Endothelial cell of umbilical vein (primary cell): ENCODE results near the gene SEC63.

ENCODE experiments used
- EZH2 ChIP-seq: IDR thresholded peaks from 2 replicates; pipeline ENCODE4 v1.6.1; 2012; ENCODE audit warnings: borderline replicate concordance, low read depth, mild to moderate bottlenecking, moderate library complexity, low read length, inconsistent platforms; ENCODE audit not compliant: severe bottlenecking
- MYC ChIP-seq: IDR thresholded peaks from one replicate; pipeline ENCODE4 v1.6.1; 2011; ENCODE audit warnings: mild to moderate bottlenecking, low read depth, low read length
- POLR2A ChIP-seq: IDR thresholded peaks from 2 replicates; pipeline ENCODE4 v1.6.1; 2012; ENCODE audit warnings: low read depth, mild to moderate bottlenecking, control low read depth, low read length
- POLR2AphosphoS5 ChIP-seq: IDR thresholded peaks from 2 replicates; pipeline ENCODE4 v1.6.1; 2012; ENCODE audit warnings: low read depth, mild to moderate bottlenecking, control low read depth, low read length, moderate library complexity; ENCODE audit not compliant: insufficient read depth
- TF ChIP-seq, protein P1 (sequence below), 2 donors: IDR thresholded peaks; 1 replicate in 1 of 2; 2 replicates in 1 of 2; pipeline ENCODE4 v1.5.1; 2011; ENCODE audit warnings: low read length in 2 of 2, mild to moderate bottlenecking in 2 of 2, moderate library complexity in 2 of 2, control low read depth in 1 of 2, inconsistent platforms in 1 of 2, low read depth in 1 of 2; ENCODE audit not compliant: insufficient read depth in 1 of 2; ENCODE audit errors: extremely low read depth in 1 of 2
- TF ChIP-seq, protein P2 (sequence below): IDR thresholded peaks from 2 replicates; pipeline ENCODE4 v1.6.1; 2011; ENCODE audit not compliant: insufficient read depth, insufficient read length

DNA sequence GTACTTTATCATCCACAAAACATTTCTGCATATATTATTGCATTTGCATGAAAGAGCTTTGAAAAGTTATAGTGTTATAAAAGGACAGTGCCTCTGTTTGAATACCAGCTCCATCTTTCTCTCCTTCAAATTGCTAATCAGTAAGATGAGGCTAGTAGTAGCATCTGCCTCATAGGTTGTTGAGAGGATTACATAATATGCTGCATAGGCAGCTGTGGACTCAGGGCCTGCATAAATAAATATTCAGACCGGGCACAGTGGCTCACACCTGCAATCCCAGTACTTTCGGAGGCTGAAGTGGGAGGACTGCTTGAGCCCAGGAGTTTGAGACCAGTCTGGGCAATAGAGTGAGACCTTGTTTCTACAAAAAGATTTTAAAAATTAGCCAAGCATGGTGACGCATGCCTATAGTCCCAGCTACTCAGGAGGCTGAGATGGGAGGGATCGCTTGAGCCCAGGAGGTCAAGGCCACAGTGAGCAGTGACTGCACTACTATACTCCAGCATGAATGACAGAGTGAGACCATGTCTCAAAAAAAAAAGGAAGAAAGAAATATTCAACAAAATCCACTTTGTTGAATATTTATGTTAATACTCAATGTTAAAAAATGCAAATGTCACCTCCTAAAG is 18.3 kb upstream of the SEC63 start:
- TF ChIP-seq, protein P1, sequence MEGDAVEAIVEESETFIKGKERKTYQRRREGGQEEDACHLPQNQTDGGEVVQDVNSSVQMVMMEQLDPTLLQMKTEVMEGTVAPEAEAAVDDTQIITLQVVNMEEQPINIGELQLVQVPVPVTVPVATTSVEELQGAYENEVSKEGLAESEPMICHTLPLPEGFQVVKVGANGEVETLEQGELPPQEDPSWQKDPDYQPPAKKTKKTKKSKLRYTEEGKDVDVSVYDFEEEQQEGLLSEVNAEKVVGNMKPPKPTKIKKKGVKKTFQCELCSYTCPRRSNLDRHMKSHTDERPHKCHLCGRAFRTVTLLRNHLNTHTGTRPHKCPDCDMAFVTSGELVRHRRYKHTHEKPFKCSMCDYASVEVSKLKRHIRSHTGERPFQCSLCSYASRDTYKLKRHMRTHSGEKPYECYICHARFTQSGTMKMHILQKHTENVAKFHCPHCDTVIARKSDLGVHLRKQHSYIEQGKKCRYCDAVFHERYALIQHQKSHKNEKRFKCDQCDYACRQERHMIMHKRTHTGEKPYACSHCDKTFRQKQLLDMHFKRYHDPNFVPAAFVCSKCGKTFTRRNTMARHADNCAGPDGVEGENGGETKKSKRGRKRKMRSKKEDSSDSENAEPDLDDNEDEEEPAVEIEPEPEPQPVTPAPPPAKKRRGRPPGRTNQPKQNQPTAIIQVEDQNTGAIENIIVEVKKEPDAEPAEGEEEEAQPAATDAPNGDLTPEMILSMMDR (IDR thresholded peaks at IDR 0.05; ENCODE audit: extremely low read depth in 1 of 2, insufficient read depth in 1 of 2, low read depth in 1 of 2, low read length in 2 of 2) = no peak
- TF ChIP-seq MYC (no peak), POLR2A (no peak), POLR2AphosphoS5 (no peak), EZH2 (no peak)
- TF ChIP-seq, protein P2, sequence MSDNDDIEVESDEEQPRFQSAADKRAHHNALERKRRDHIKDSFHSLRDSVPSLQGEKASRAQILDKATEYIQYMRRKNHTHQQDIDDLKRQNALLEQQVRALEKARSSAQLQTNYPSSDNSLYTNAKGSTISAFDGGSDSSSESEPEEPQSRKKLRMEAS = no peak
